ENCODE measurements around the gene PCDHB1.
"Not testable (repeated sequence)": the region's sequence is repeated elsewhere in the genome, so short reads cannot be mapped to it uniquely, and the experiment has no call there.

PCDHB1 gene

DNA sequence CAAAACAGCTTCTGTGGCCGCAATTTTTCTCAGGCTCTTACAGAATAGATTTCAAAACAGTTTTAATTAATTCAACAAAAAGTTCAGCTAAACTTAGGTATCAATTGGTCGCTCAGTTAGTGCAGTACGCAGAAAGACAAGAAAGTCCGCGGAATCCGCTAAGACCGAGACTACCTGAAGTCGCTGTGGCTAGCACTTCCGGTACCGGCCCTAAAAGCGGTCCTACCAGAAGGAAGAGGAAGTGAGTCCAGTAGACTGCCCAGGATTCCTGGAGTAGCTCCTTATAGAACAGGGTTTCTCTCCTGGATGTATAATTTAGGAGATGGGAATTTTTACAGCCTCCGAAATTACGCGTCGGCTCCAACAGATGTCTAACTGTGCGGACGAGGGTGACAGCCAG is 26.7 kb downstream of the PCDHB1 start:
- no peak for DNase-seq (ENCODE audit: low spot score)

DNA sequence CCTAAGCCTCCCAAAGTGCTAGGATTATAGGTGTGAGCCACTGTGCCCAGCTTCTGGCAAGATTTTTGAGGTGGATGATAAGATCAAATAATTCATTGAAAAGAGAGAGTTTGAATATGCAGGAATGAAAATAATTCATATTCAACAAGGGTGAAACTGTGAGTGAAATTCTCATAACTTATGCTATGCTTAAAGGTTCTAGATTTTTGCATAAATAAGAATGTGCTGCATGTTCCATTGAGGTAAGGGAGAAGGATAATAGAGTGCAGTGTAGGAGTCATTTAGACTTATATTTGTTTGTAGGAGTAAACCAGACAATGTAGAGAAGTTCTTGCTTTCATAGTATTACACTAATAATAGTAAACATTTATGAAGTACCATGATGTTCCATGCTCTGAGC is 31.1 kb downstream of the PCDHB1 start:
- no peak for DNase-seq (ENCODE audit: low spot score)

GRCh38 chr5:141084487-141084989 is 33.4 kb downstream of the PCDHB1 start:
- peak; percentile 38 for DNase-seq (ENCODE audit: low spot score)

- no peak for DNase-seq (ENCODE audit: low spot score)
These were observed 43.5 kb downstream of the PCDHB1 start, which contains the start of gene PCDHB2 for GRCh38 chr5:141094481-141095262. Gene PCDHB2, plus strand, starts transcription at chr5:141094615. Its CDS starts 176 bp downstream, at chr5:141094791.

DNA sequence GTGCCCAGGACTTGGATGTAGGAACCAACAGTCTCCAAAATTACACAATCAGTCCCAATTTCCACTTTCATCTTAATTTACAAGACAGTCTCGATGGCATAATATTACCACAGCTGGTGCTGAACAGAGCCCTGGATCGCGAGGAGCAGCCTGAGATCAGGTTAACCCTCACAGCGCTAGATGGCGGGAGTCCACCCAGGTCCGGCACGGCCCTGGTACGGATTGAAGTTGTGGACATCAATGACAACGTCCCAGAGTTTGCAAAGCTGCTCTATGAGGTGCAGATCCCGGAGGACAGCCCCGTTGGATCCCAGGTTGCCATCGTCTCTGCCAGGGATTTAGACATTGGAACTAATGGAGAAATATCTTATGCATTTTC is 44.1 kb downstream of the PCDHB1 start:
- DNase-seq (ENCODE audit: low spot score) = no peak

GRCh38 chr5:141096181-141096580 is 45.0 kb downstream of the PCDHB1 start:
- not testable (repeated sequence) for DNase-seq (ENCODE audit: low spot score)

- DNase-seq (ENCODE audit: low spot score) = not testable (repeated sequence)
These were observed 45.4 kb downstream of the PCDHB1 start for GRCh38 chr5:141096586-141096985.

- no peak for DNase-seq (ENCODE audit: low spot score)
These were observed 49.1 kb downstream of the PCDHB1 start, which contains the start of gene PCDHB3 for GRCh38 chr5:141100243-141100805. Gene PCDHB3, plus strand, starts transcription at chr5:141100473. Its CDS starts 177 bp downstream, at chr5:141100650.

DNA sequence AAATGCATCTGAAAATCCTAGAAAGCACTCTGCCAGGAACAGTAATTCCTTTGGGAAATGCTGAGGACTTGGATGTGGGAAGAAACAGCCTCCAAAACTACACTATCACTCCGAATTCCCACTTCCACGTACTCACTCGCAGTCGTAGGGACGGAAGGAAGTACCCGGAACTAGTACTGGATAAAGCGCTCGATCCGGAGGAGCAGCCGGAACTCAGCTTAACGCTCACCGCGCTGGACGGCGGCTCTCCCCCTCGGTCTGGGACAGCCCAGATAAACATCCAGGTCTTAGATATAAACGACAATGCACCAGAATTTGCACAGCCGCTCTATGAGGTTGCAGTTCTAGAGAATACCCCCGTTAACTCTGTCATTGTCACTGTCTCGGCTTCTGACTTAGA is 49.9 kb downstream of the PCDHB1 start:
- no peak for DNase-seq (ENCODE audit: low spot score)

DNA sequence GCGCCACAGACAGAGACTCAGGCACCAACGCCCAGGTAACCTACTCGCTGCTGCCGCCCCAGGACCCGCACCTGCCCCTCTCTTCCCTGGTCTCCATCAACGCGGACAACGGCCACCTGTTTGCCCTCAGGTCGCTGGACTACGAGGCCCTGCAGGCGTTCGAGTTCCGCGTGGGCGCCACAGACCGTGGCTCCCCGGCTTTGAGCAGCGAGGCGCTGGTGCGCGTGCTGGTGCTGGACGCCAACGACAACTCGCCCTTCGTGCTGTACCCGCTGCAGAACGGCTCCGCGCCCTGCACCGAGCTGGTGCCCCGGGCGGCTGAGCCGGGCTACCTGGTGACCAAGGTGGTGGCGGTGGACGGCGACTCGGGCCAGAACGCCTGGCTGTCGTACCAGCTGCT is 50.9 kb downstream of the PCDHB1 start:
- not testable (repeated sequence) for DNase-seq (ENCODE audit: low spot score)

DNA sequence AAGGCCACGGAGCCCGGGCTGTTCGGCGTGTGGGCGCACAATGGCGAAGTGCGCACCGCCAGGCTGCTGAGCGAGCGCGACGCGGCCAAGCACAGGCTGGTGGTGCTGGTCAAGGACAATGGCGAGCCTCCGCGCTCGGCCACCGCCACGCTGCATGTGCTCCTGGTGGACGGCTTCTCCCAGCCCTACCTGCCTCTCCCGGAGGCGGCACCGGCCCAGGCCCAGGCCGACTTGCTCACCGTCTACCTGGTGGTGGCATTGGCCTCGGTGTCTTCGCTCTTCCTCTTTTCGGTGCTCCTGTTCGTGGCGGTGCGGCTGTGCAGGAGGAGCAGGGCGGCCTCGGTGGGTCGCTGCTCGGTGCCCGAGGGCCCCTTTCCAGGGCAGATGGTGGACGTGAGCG is 51.3 kb downstream of the PCDHB1 start:
- not testable (repeated sequence) for DNase-seq (ENCODE audit: low spot score)

DNA sequence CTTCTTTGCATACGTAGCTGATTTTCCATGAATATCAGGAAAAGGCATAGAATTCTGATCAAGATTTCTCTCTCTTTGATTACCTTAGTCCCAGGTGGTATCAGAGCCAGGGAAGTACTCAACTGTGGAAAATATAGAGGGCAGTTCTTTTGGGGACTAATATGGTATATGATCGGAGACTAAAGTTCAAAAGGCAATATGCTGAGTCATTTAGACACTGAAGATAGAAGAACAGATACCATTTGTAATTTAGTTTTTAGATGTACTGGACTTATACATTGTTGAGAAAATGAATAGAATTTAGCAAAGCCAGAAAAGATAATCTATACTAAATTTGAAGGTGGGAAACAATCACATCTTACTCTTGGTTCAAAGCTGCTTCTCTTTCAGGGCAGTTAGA is 54.2 kb downstream of the PCDHB1 start:
- no peak for DNase-seq (ENCODE audit: low spot score)
